Measurements from ENCODE around the gene PROX2. TPM values are rescaled to one million over a fixed set of nuclear protein-coding genes. Genes with fewer than 3 reads are reported as not detected.

The PROX2 gene
- total RNA-seq, 2 experiments from 2014 or later = 0.07 to 0.41 TPM

- Mint-ChIP-seq H3K9me3 (no peaks in the 10 kb centered on the region), H3K36me3 (ENCODE audit: low read depth) (peaks cover 6% of the 10 kb centered on the region), H3K4me3 (no peak overlapping the region), H3K4me1 (ENCODE audit: low read depth) (peaks cover 56% of the 10 kb centered on the region), H3K27ac (peak overlapping the region; percentile 75), H3K27me3 (ENCODE audit: low read depth) (no peaks in the 10 kb centered on the region)
- peak; percentile 46 for DNase-seq
- CTCF ChIA-PET = interaction anchor here (0.6 to 1.7 kb wide), 5 partner anchors 12 to 788 kb away, joined by 3 to 4 read pairs (median 3); no protein-coding TSS in a partner anchor
- intact Hi-C loops (cut with micrococcal nuclease) = loop anchor here (2.0 to 5.0 kb wide), 4 partner anchors 43 to 343 kb away; partner anchors contain the start of genes ACYP1, AREL1, FCF1 and ISCA2
Observed at GRCh38 chr14:74835645-74836250, 40.2 kb downstream of the PROX2 start.

- Mint-ChIP-seq H3K27ac (peak overlapping the region; percentile 21), H3K27me3 (ENCODE audit: low read depth) (no peaks in the 10 kb centered on the region)
Observed at GRCh38 chr14:74834692-74835392, 41.1 kb downstream of the PROX2 start.

GRCh38 chr14:74832849-74833248, 43.1 kb downstream of the PROX2 start:
- Mint-ChIP-seq H3K4me3 (no peak overlapping the region), H3K27ac (no peak overlapping the region), H3K4me1 (ENCODE audit: low read depth) (peaks cover 35% of the 10 kb centered on the region), H3K9me3 (no peaks in the 10 kb centered on the region), H3K36me3 (ENCODE audit: low read depth) (peaks cover 19% of the 10 kb centered on the region), H3K27me3 (ENCODE audit: low read depth) (no peaks in the 10 kb centered on the region)
- intact Hi-C loops (cut with micrococcal nuclease) = no loop called here
- CTCF ChIA-PET = no interaction called here
- DNase-seq = no peak

More at GRCh38 chr14:74834692-74835392, 41.1 kb downstream of the PROX2 start:
- H3K4me3 Mint-ChIP-seq = no peak overlapping the region
- H3K36me3 Mint-ChIP-seq (ENCODE audit: low read depth) = peaks cover 12% of the 10 kb centered on the region
- no peaks in the 10 kb centered on the region for H3K9me3 Mint-ChIP-seq
- CTCF ChIA-PET = interaction anchor here (0.6 to 1.1 kb wide), 2 partner anchors 12 to 43 kb away, joined by 3 read pairs; no protein-coding TSS in a partner anchor
- peaks cover 48% of the 10 kb centered on the region for H3K4me1 Mint-ChIP-seq (ENCODE audit: low read depth)
- intact Hi-C loops (cut with micrococcal nuclease) = loop anchor here (5.0 kb wide), 3 partner anchors 123 to 343 kb away; partner anchors contain the start of genes ACYP1, AREL1, FCF1 and ISCA2
- no peak for DNase-seq

- no peak for DNase-seq
- H3K4me1 Mint-ChIP-seq (ENCODE audit: low read depth) = peaks cover 3% of the 10 kb centered on the region
- no peaks in the 10 kb centered on the region for H3K9me3 Mint-ChIP-seq
- H3K36me3 Mint-ChIP-seq (ENCODE audit: low read depth) = peaks cover 21% of the 10 kb centered on the region
- no peak overlapping the region for H3K4me3 Mint-ChIP-seq
- CTCF ChIA-PET = no interaction called here
- intact Hi-C loops (cut with micrococcal nuclease) = no loop called here
- no peaks in the 10 kb centered on the region for H3K27me3 Mint-ChIP-seq (ENCODE audit: low read depth)
- no peak overlapping the region for H3K27ac Mint-ChIP-seq
Observed at GRCh38 chr14:74829251-74829650, 46.7 kb downstream of the PROX2 start.

- intact Hi-C loops (cut with micrococcal nuclease) = no loop called here
- CTCF ChIA-PET = no interaction called here
- Mint-ChIP-seq H3K4me1 (ENCODE audit: low read depth) (peaks cover 3% of the 10 kb centered on the region), H3K27ac (no peak overlapping the region), H3K9me3 (no peaks in the 10 kb centered on the region), H3K4me3 (no peak overlapping the region), H3K27me3 (ENCODE audit: low read depth) (no peaks in the 10 kb centered on the region), H3K36me3 (ENCODE audit: low read depth) (peaks cover 25% of the 10 kb centered on the region)
- DNase-seq = no peak
Observed at GRCh38 chr14:74826574-74826973, 49.4 kb downstream of the PROX2 start.

Other genes with a start within 250 kb of the PROX2 start
- gene AREL1, start 163.1 kb downstream of the PROX2 start, total RNA-seq = 10 to 100 TPM; 29.1 to 29.5 TPM
- gene FCF1, start 163.0 kb downstream of the PROX2 start, total RNA-seq = 10 to 100 TPM; 83.8 to 87.5 TPM
- 10 to 100 TPM; 46.5 to 47.0 TPM for gene YLPM1, start 112.8 kb downstream of the PROX2 start, total RNA-seq
- 100 to 1,000 TPM; 126 to 132 TPM for gene DLST, start 5.8 kb upstream of the PROX2 start, total RNA-seq
- 1 to 10 TPM; 4.5 to 6.8 TPM for gene RPS6KL1, start 47.1 kb upstream of the PROX2 start, total RNA-seq
- gene PGF, start 79.5 kb upstream of the PROX2 start, total RNA-seq = under 1 TPM in 1 of 2 experiments, not detected in 1; 0.10 TPM
- gene EIF2B2, start 126.8 kb upstream of the PROX2 start, total RNA-seq = 10 to 100 TPM; 64.8 to 65.4 TPM
- 10 to 100 TPM; 17.3 to 18.5 TPM for gene MLH3, start 175.3 kb upstream of the PROX2 start, total RNA-seq
- 10 to 100 TPM; 46.3 to 50.5 TPM for gene ACYP1, start 187.9 kb upstream of the PROX2 start, total RNA-seq
- under 1 TPM; 0.64 to 0.86 TPM for gene ZC2HC1C, start 193.5 kb upstream of the PROX2 start, total RNA-seq